Ovary (tissue), 9 donors: Measurements from ENCODE around the gene TSPO. TPM values are rescaled to one million over a fixed set of nuclear protein-coding genes. Genes with fewer than 3 reads are reported as not detected.
A peak's percentile ranks its signal among the peaks of the same experiment; 100 is the strongest.

Experiments used
- DNase-seq, 5 donors: peaks; one replicate each; pipeline ENCODE4 v3.0.0-alpha.2; 2019 to 2020
- H3K27ac ChIP-seq, 2 donors: fragments of 200-600 bp; one replicate each; pipeline versions ENCODE4 v1.5.1 to v1.8.0; 2019 to 2022
- H3K27me3 ChIP-seq: fragments of 200-600 bp; one replicate; pipeline ENCODE4 v1.8.0; 2022
- H3K36me3 ChIP-seq: fragments of 200-600 bp; sonication (generic); one replicate; pipeline ENCODE4 v1.5.1; 2019
- H3K4me1 ChIP-seq: one replicate; pipeline ENCODE4 v1.8.1; 2013; ENCODE audit warnings: mild to moderate bottlenecking, moderate library complexity; ENCODE audit not compliant: insufficient read depth
- H3K4me3 ChIP-seq: fragments of 200-600 bp; sonication (generic); one replicate; pipeline ENCODE4 v1.5.1; 2017
- H3K9me3 ChIP-seq, 2 donors: fragments of 200-600 bp in 1 of 2; sonication (generic) in 1 of 2; one replicate each; pipeline versions ENCODE4 v1.5.1 to v1.8.1; 2013 to 2019; ENCODE audit warnings: mild to moderate bottlenecking in 1 of 2, moderate library complexity in 1 of 2
- CTCF ChIP-seq, 3 donors: fragments of 450-650 bp in 2 of 3; fragments of 200-600 bp in 1 of 3; IDR thresholded peaks; one replicate each; pipeline versions ENCODE4 v1.5.1 to v1.8.0; 2016 to 2022; ENCODE audit warnings: antibody characterized with exemption in 3 of 3, mild to moderate bottlenecking in 1 of 3
- EP300 ChIP-seq: sonication (generic); formaldehyde crosslinking; IDR thresholded peaks from one replicate; pipeline ENCODE4 v1.6.1; 2017; ENCODE audit warnings: antibody characterized with exemption
- POLR2A ChIP-seq: fragments of 450-650 bp; IDR thresholded peaks from one replicate; pipeline ENCODE4 v1.6.1; 2017; ENCODE audit warnings: antibody characterized with exemption, mild to moderate bottlenecking, moderate library complexity
- WGBS, 3 donors: extraction: QIAGEN DNeasy Blood & Tissue Kit in 1 of 3; methylation state at CpG; one replicate each; pipeline versions ENCODE4 v1.1.5 to v1.1.7; 2013 to 2017; 5-methylcytosine and 5-hydroxymethylcytosine counted together
- intact Hi-C, 4 donors: fragments of 100-400 bp; cut with DNase I; formaldehyde crosslinking; loops; one replicate each; pipeline versions ENCODE4 v1.11.0 to v1.15.1; 2022 to 2023
- polyA plus RNA-seq, 2 donors: library from polyadenylated mRNA; stranded (reverse); fragments of 200-250 nt in 1 of 2; fragments of 350-450 nt in 1 of 2; fragmentation: Illumina TruSeq in 1 of 2; extraction: RNeasy Lipid Tissue Mini Kit (QIAGEN cat#74804) in 1 of 2; gene quantifications; one replicate each; pipeline ENCODE4 v1.2.3, GENCODE V29; 2013 to 2014
- total RNA-seq, 7 donors: library from RNA; depleted of rRNA in 2 of 7; stranded (reverse); fragments of >200 nt in 2 of 7; fragmentation: NEBNext Ultra II Directional in 3 of 7; extraction: Animal tissue kit (Norgen Biotek cat#: 25700) in 3 of 7; gene quantifications; one replicate each; pipeline versions ENCODE4 v1.1.0 to v1.2.4, GENCODE V29; 2016 to 2023
- donor health status: DM: no; HTN: no; CAD: no; lungs with moderate emphysema.
- donor health status: DM: no; HTN: no; CAD: no.
- donor health status: Bipolar disorder and iron deficiency.
- donor health status: DM: yes; HTN: yes; CAD: no.
- donor health status: DM: no; HTN: no; CAD: no.
- donor health status: DM: yes; HTN: yes; CAD: no.

The TSPO gene
- total and polyA plus RNA-seq, 9 donors: 1.3 to 263 (median 79.1) TPM

- Histone ChIP-seq H3K27me3 (no peaks in the 10 kb centered on the region), H3K27ac (no peak overlapping the region), H3K4me1 (peaks cover 10% of the 10 kb centered on the region), H3K36me3 (peaks cover 4% of the 10 kb centered on the region), H3K4me3 (no peak overlapping the region), H3K9me3 (no peaks in the 10 kb centered on the region)
- WGBS, 3 donors: 90 to 94% (median 93%) methylated on average over 22 to 25 of the region's 25 CpGs
- DNase-seq: peak in 1 of 5 donors; percentile 37
- intact Hi-C loops: no loop called here
- TF ChIP-seq CTCF (IDR thresholded peaks at IDR 0.05) (no peak), POLR2A (no peak), EP300 (no peak)
Measured at GRCh38 chr22:43179146-43179910, 28.0 kb downstream of the TSPO start.

GRCh38 chr22:43179911-43180195, 28.5 kb downstream of the TSPO start:
- Histone ChIP-seq H3K27me3 (no peaks in the 10 kb centered on the region), H3K27ac (no peak overlapping the region), H3K36me3 (peaks cover 4% of the 10 kb centered on the region), H3K4me1 (peaks cover 14% of the 10 kb centered on the region), H3K9me3 (no peaks in the 10 kb centered on the region), H3K4me3 (no peak overlapping the region)
- intact Hi-C loops: no loop called here
- TF ChIP-seq POLR2A (no peak), EP300 (no peak), CTCF (IDR thresholded peaks at IDR 0.05) (no peak)
- DNase-seq: no peak
- WGBS, 3 donors: 96 to 98% (median 96%) methylated on average over 15 of the region's 15 CpGs

- Histone ChIP-seq H3K9me3 (no peaks in the 10 kb centered on the region), H3K4me3 (no peak overlapping the region), H3K27me3 (no peaks in the 10 kb centered on the region), H3K4me1 (peaks cover 18% of the 10 kb centered on the region), H3K27ac (no peak overlapping the region), H3K36me3 (no peaks in the 10 kb centered on the region)
- TF ChIP-seq EP300 (no peak), POLR2A (no peak), CTCF (IDR thresholded peaks at IDR 0.05) (no peak)
- DNase-seq: peak in 1 of 5 donors; percentile 31
- intact Hi-C loops: no loop called here
- 88 to 95% (median 93%) methylated on average over 15 of the region's 15 CpGs for WGBS, 3 donors
Measured at GRCh38 chr22:43180670-43181069, 29.3 kb downstream of the TSPO start.

GRCh38 chr22:43181321-43182076, 30.1 kb downstream of the TSPO start:
- no peak for DNase-seq
- H3K36me3 ChIP-seq: no peaks in the 10 kb centered on the region
- H3K4me3 ChIP-seq: no peak overlapping the region
- H3K4me1 ChIP-seq: peaks cover 19% of the 10 kb centered on the region
- TF ChIP-seq POLR2A: no peak
- TF ChIP-seq EP300: no peak
- TF ChIP-seq CTCF (IDR thresholded peaks at IDR 0.05): no peak
- no peak overlapping the region for H3K27ac ChIP-seq
- intact Hi-C loops: no loop called here
- no peaks in the 10 kb centered on the region for H3K27me3 ChIP-seq
- no peaks in the 10 kb centered on the region for H3K9me3 ChIP-seq
- 81 to 90% (median 86%) methylated on average over 9 to 13 of the region's 13 CpGs for WGBS, 3 donors
